Measurements from ENCODE around the gene COL13A1. TPM values are rescaled to one million over a fixed set of nuclear protein-coding genes. Genes with fewer than 3 reads are reported as not detected.

Gene COL13A1
- total RNA-seq, 4 donors from 2014 or later: 2.0 to 3.8 TPM; not detected in 2

- H3K9me3 ChIP-seq: no peaks in the 10 kb centered on the region
- no peak overlapping the region for H3K4me3 ChIP-seq
- peaks cover 0 to 17% (median 0%) of the 10 kb centered on the region in 3 donors for H3K4me1 ChIP-seq
- H3K36me3 ChIP-seq: no peaks in the 10 kb centered on the region
- H3K27me3 ChIP-seq: peaks cover 0 to 8% (median 0%) of the 10 kb centered on the region in 4 donors
- WGBS, 2 donors: no CpG with 5 or more reads among the region's 1 CpG
- intact Hi-C loops (cut with DNase I): no loop called here
- TF ChIP-seq POLR2A (IDR thresholded peaks at IDR 0.05) (no peak), CTCF (IDR thresholded peaks at IDR 0.05) (no peak)
- no peak for DNase-seq
- no peak overlapping the region for H3K27ac ChIP-seq
Measured at GRCh38 chr10:69894156-69894555, 92.5 kb downstream of the COL13A1 start.

GRCh38 chr10:69895759-69896158, 94.1 kb downstream of the COL13A1 start:
- WGBS, 2 donors: 59 to 64% methylated on average over 5 to 6 of the region's 13 CpGs
- Histone ChIP-seq H3K4me3 (no peak overlapping the region), H3K4me1 (peaks cover 0 to 11% (median 0%) of the 10 kb centered on the region in 3 donors), H3K36me3 (no peaks in the 10 kb centered on the region), H3K27me3 (peaks cover 0 to 8% (median 0%) of the 10 kb centered on the region in 4 donors), H3K9me3 (no peaks in the 10 kb centered on the region), H3K27ac (peak overlapping the region in 3 of 4 donors; percentile 16 to 63 (median 43))
- intact Hi-C loops (cut with DNase I): no loop called here
- TF ChIP-seq POLR2A (IDR thresholded peaks at IDR 0.05): no peak
- DNase-seq: no peak

GRCh38 chr10:69896606-69897231, 95.0 kb downstream of the COL13A1 start:
- H3K4me3 ChIP-seq: no peak overlapping the region

GRCh38 chr10:69897432-69897831, 95.7 kb downstream of the COL13A1 start:
- Histone ChIP-seq H3K4me1 (peaks cover 0 to 20% (median 0%) of the 10 kb centered on the region in 3 donors), H3K36me3 (no peaks in the 10 kb centered on the region), H3K9me3 (no peaks in the 10 kb centered on the region), H3K27me3 (peaks cover 0 to 8% (median 0%) of the 10 kb centered on the region in 4 donors), H3K27ac (no peak overlapping the region), H3K4me3 (no peak overlapping the region)
- DNase-seq: no peak
- no peak for TF ChIP-seq CTCF (IDR thresholded peaks at IDR 0.05)
- TF ChIP-seq POLR2A (IDR thresholded peaks at IDR 0.05): no peak
- intact Hi-C loops (cut with DNase I): no loop called here
- WGBS, 2 donors: 70 to 96% methylated on average over 3 to 7 of the region's 9 CpGs

More at GRCh38 chr10:69896606-69897231, 95.0 kb downstream of the COL13A1 start:
- WGBS, 2 donors: 90 to 100% methylated on average over 1 to 6 of the region's 12 CpGs
- peaks cover 0 to 13% (median 0%) of the 10 kb centered on the region in 3 donors for H3K4me1 ChIP-seq
- peak overlapping the region in 3 of 4 donors; percentile 16 to 63 (median 43) for H3K27ac ChIP-seq
- no peaks in the 10 kb centered on the region for H3K36me3 ChIP-seq
- H3K9me3 ChIP-seq: no peaks in the 10 kb centered on the region
- no peak for DNase-seq
- no peak for TF ChIP-seq POLR2A (IDR thresholded peaks at IDR 0.05)
- no peak for TF ChIP-seq CTCF (IDR thresholded peaks at IDR 0.05)
- intact Hi-C loops (cut with DNase I): no loop called here
- H3K27me3 ChIP-seq: peaks cover 0 to 8% (median 0%) of the 10 kb centered on the region in 4 donors

- DNase-seq: no peak
- Histone ChIP-seq H3K4me3 (no peak overlapping the region), H3K27me3 (peaks cover 0 to 8% (median 0%) of the 10 kb centered on the region in 4 donors), H3K27ac (no peak overlapping the region), H3K4me1 (peaks cover 0 to 24% (median 0%) of the 10 kb centered on the region in 3 donors), H3K9me3 (no peaks in the 10 kb centered on the region), H3K36me3 (no peaks in the 10 kb centered on the region)
- TF ChIP-seq CTCF (IDR thresholded peaks at IDR 0.05) (no peak), POLR2A (IDR thresholded peaks at IDR 0.05) (no peak)
- intact Hi-C loops (cut with DNase I): no loop called here
- 90% methylated on average over 2 to 3 of the region's 10 CpGs for WGBS, 2 donors
Measured at GRCh38 chr10:69897999-69898398, 96.3 kb downstream of the COL13A1 start.

All from esophagus squamous epithelium (tissue), 5 donors.